Ascending aorta (tissue), 2 donors: ENCODE data around the gene AKAP7. TPM values are rescaled to one million over a fixed set of nuclear protein-coding genes. Genes with fewer than 3 reads are reported as not detected.
"Not testable (repeated sequence)": the region's sequence is repeated elsewhere in the genome, so short reads cannot be mapped to it uniquely, and the experiment has no call there.

ENCODE experiments used
- DNase-seq, 2 donors: peaks; one replicate each; pipeline ENCODE4 v3.0.0-alpha.2; 2019; ENCODE audit warnings: low spot score in 2 of 2
- H3K27ac ChIP-seq, 2 donors: fragments of 200-600 bp; sonication (generic); one replicate each; pipeline ENCODE4 v1.5.1; 2016 to 2017; ENCODE audit warnings: mild to moderate bottlenecking in 1 of 2
- H3K27me3 ChIP-seq: fragments of 200-600 bp; sonication (generic); one replicate; pipeline ENCODE4 v1.5.1; 2017
- H3K36me3 ChIP-seq, 2 donors: fragments of 200-600 bp; sonication (generic); one replicate each; pipeline ENCODE4 v1.5.1; 2016
- H3K4me1 ChIP-seq, 2 donors: fragments of 200-600 bp; sonication (generic); one replicate each; pipeline ENCODE4 v1.5.1; 2016 to 2017; ENCODE audit warnings: mild to moderate bottlenecking in 1 of 2
- H3K4me3 ChIP-seq, 2 donors: fragments of 200-600 bp; sonication (generic); one replicate each; pipeline ENCODE4 v1.5.1; 2016 to 2017; ENCODE audit warnings: mild to moderate bottlenecking in 1 of 2
- H3K9me3 ChIP-seq, 2 donors: fragments of 200-600 bp; sonication (generic); one replicate each; pipeline ENCODE4 v1.5.1; 2016
- intact Hi-C: fragments of 100-400 bp; cut with DNase I; formaldehyde crosslinking; loops from one replicate; pipeline ENCODE4 v1.15.1; 2023
- total RNA-seq: library from RNA; depleted of rRNA; stranded (reverse); fragments of >200 nt; gene quantifications from one replicate; pipeline ENCODE4 v1.1.0, GENCODE V29; 2016
- TF ChIP-seq, protein P1 (sequence below), 3 experiments: fragments of 200-600 bp in 2 of 3; fragments of 450-650 bp in 1 of 3; sonication (generic) in 2 of 3; IDR thresholded peaks; one replicate each; pipeline ENCODE4 v1.5.1; 2016 to 2019; ENCODE audit warnings: antibody characterized with exemption in 3 of 3, mild to moderate bottlenecking in 1 of 3, moderate library complexity in 1 of 3

The AKAP7 gene
- total RNA-seq, 1 donor from 2014 or later: 1.3 TPM

DNA sequence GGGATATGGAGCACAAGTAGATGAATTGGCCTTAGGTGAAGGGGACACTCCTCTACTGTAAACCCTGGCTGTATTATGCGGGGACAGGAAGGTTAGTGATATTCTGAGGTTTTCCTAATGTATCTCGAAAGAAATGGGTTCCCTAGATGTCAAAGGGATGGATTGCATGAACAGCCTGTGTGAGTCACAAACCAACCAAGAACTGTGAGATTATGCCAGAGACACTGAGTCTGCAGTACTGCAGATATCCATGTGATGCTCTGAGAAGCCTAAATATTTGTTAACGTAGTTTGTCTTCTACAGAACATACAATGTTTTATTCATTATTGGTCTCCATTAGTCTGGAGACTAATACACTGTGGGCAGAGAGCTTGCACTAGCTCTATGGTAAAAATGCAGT, 182.2 kb downstream of the AKAP7 start:
- Histone ChIP-seq H3K27me3 (no peaks in the 10 kb centered on the region), H3K9me3 (no peaks in the 10 kb centered on the region), H3K4me1 (no peaks in the 10 kb centered on the region), H3K4me3 (no peak overlapping the region), H3K27ac (no peak overlapping the region), H3K36me3 (no peaks in the 10 kb centered on the region)
- DNase-seq: no peak
- TF ChIP-seq, protein P1, sequence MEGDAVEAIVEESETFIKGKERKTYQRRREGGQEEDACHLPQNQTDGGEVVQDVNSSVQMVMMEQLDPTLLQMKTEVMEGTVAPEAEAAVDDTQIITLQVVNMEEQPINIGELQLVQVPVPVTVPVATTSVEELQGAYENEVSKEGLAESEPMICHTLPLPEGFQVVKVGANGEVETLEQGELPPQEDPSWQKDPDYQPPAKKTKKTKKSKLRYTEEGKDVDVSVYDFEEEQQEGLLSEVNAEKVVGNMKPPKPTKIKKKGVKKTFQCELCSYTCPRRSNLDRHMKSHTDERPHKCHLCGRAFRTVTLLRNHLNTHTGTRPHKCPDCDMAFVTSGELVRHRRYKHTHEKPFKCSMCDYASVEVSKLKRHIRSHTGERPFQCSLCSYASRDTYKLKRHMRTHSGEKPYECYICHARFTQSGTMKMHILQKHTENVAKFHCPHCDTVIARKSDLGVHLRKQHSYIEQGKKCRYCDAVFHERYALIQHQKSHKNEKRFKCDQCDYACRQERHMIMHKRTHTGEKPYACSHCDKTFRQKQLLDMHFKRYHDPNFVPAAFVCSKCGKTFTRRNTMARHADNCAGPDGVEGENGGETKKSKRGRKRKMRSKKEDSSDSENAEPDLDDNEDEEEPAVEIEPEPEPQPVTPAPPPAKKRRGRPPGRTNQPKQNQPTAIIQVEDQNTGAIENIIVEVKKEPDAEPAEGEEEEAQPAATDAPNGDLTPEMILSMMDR (IDR thresholded peaks at IDR 0.05): no peak
- intact Hi-C loops: no loop called here

DNA sequence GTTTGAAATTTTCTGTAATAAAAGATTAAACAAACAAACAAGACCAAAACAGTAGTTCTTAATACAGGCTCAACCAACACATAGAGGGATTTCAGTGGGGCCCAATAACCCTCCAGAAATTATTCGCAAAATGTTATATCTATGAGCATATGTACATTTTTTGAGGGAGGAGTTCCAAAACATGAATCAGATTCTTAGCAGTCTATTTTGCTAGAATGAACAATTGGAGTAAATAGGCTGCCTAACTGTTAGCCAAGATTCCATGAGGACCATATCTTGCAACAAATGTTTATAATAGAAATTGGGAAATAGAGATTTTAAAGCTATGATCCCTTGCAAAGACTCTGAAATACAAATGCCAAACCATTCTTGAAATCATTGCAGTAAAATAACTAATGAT, 186.3 kb downstream of the AKAP7 start:
- H3K36me3 ChIP-seq: no peaks in the 10 kb centered on the region
- no peaks in the 10 kb centered on the region for H3K4me1 ChIP-seq
- H3K27ac ChIP-seq: no peak overlapping the region
- H3K27me3 ChIP-seq: no peaks in the 10 kb centered on the region
- H3K9me3 ChIP-seq: no peaks in the 10 kb centered on the region
- no peak for DNase-seq
- intact Hi-C loops: no loop called here
- H3K4me3 ChIP-seq: no peak overlapping the region
- TF ChIP-seq, protein P1 (IDR thresholded peaks at IDR 0.05): no peak

DNA sequence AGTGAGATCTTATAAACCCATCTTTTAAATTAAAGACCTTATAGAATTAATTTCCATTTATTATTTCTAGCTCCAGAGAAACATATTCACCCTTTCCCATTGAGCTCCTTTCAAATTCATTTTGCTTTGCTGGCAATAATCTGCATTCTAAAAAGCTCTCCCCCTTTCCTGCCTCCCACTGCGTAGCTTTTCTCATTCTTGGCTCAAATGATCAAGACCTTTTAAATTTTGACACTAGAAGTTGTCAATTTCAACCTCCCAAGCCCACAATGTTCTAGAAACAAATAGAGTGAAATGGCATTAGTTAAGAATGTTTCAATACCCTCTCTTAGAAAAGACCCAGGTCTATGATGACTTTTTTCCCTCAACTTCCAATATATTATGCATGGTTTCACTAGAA, 186.9 kb downstream of the AKAP7 start:
- DNase-seq: no peak
- intact Hi-C loops: no loop called here

DNA sequence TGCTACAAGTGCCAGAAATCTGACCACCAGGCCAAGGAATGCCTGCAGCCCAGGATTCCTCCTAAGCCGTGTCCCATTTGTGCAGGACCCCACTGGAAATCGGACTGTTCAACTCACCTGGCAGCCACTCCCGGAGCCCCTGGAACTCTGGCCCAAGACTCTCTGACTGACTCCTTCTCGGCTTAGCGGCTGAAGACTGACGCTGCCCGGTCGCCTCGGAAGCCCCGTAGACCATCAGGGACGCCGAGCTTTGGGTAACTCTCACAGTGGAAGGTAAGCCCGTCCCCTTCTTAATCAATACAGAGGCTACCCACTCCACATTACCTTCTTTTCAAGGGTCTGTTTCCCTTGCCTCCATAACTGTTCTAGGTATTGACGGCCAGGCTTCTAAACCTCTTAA, 190.4 kb downstream of the AKAP7 start:
- not testable (repeated sequence) for H3K36me3 ChIP-seq

More for the DNA sequence above, 186.9 kb downstream of the AKAP7 start:
- TF ChIP-seq, protein P1 (IDR thresholded peaks at IDR 0.05): no peak
- Histone ChIP-seq H3K9me3 (no peaks in the 10 kb centered on the region), H3K27ac (no peak overlapping the region), H3K4me1 (no peaks in the 10 kb centered on the region), H3K27me3 (no peaks in the 10 kb centered on the region), H3K4me3 (no peak overlapping the region), H3K36me3 (no peaks in the 10 kb centered on the region)

DNA sequence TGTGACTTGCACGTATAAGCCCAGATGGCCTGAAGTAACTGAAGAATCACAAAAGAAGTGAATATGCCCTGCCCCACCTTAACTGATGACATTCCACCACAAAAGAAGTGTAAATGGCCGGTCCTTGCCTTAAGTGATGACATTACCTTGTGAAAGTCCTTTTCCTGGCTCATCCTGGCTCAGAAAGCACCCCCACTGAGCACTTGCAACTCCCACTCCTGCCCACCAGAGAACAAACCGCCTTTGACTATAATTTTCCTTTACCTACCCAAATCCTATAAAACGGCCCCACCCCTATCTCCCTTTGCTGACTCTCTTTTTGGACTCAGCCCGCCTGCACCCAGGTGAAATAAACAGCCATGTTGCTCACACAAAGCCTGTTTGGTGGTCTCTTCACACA, 193.5 kb downstream of the AKAP7 start:
- H3K27me3 ChIP-seq, H3K36me3 ChIP-seq, H3K4me1 ChIP-seq, H3K27ac ChIP-seq, H3K4me3 ChIP-seq, H3K9me3 ChIP-seq, DNase-seq, intact Hi-C loops: not testable (repeated sequence)

More for the DNA sequence above, 190.4 kb downstream of the AKAP7 start:
- H3K4me3 ChIP-seq, H3K4me1 ChIP-seq, H3K9me3 ChIP-seq, H3K27me3 ChIP-seq, H3K27ac ChIP-seq, DNase-seq, intact Hi-C loops: not testable (repeated sequence)

DNA sequence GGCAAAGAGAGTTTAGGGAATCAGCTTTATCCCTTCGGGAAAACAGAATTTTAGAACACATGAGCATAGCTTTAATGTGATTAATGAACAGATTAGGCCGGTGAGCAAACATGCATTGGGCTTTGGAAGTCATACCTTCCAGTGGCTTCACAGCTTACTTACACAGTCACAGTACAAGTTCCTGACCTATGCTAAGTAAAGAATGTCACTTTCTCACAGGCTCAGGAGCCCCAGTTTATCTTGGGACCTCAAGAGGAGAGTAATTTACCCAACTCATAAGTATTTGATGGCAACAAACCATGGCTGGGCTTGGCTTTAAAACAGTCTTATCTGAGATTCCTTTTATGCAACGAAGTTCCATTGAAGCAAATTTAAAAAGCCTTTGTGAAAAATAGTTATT, 195.9 kb downstream of the AKAP7 start:
- no peaks in the 10 kb centered on the region for H3K9me3 ChIP-seq
- H3K36me3 ChIP-seq: no peaks in the 10 kb centered on the region
- TF ChIP-seq, protein P1 (IDR thresholded peaks at IDR 0.05): no peak
- no peak overlapping the region for H3K4me3 ChIP-seq
- H3K27me3 ChIP-seq: no peaks in the 10 kb centered on the region
- DNase-seq: no peak
- no peaks in the 10 kb centered on the region for H3K4me1 ChIP-seq
- H3K27ac ChIP-seq: no peak overlapping the region
- intact Hi-C loops: no loop called here
